GM21786 (cell line): ENCODE data around the gene RRAGC.

Source experiments
- ATAC-seq: cut with Tn5 transposase; IDR thresholded peaks from one replicate; pipeline ENCODE4 v1.9.1; 2021; ENCODE audit not compliant: unreplicated experiment

Gene RRAGC

GRCh38 chr1:38859561-38860453 lies at the start of gene RRAGC:
Gene RRAGC (minus strand): TSS chr1:38859772. CDS start chr1:38859646, 126 bp downstream.
- ATAC-seq: peak; percentile 90

GRCh38 chr1:38908821-38909220 lies 49.2 kb upstream of the RRAGC start:
- ATAC-seq: no peak

- ATAC-seq: no peak
Observed at GRCh38 chr1:38905985-38906384, 46.4 kb upstream of the RRAGC start.

- ATAC-seq: no peak
Observed at GRCh38 chr1:38899560-38899959, 40.0 kb upstream of the RRAGC start.

GRCh38 chr1:38898653-38899230 lies 39.2 kb upstream of the RRAGC start:
- ATAC-seq: no peak

GRCh38 chr1:38896169-38896568 lies 36.6 kb upstream of the RRAGC start:
- ATAC-seq: no peak

- no peak for ATAC-seq
Observed at GRCh38 chr1:38892976-38893375, 33.4 kb upstream of the RRAGC start.

GRCh38 chr1:38891753-38892152 lies 32.2 kb upstream of the RRAGC start:
- ATAC-seq: no peak

GRCh38 chr1:38889589-38889988 lies 30.0 kb upstream of the RRAGC start:
- no peak for ATAC-seq

GRCh38 chr1:38888423-38889333 lies 29.1 kb upstream of the RRAGC start:
- ATAC-seq: no peak

GRCh38 chr1:38885092-38885491 lies 25.5 kb upstream of the RRAGC start:
- ATAC-seq: no peak

GRCh38 chr1:38881487-38881886 lies 21.9 kb upstream of the RRAGC start, which contains the start of gene GJA9:
Gene GJA9 (minus strand): TSS chr1:38881587. CDS start chr1:38876098, 5,489 bp downstream.
- no peak for ATAC-seq

- no peak for ATAC-seq
Observed at GRCh38 chr1:38875811-38876210, 16.2 kb upstream of the RRAGC start.

GRCh38 chr1:38873027-38873969 lies 13.7 kb upstream of the RRAGC start, which contains the start of gene MYCBP:
Gene MYCBP (minus strand): TSS chr1:38873348. CDS start chr1:38873305, 43 bp downstream.
- peak; percentile 97 for ATAC-seq

GRCh38 chr1:38872401-38873026 lies 12.9 kb upstream of the RRAGC start:
- peak; percentile 21 for ATAC-seq

GRCh38 chr1:38870996-38871395 lies 11.4 kb upstream of the RRAGC start:
- ATAC-seq: no peak

GRCh38 chr1:38867208-38867607 lies 7.6 kb upstream of the RRAGC start:
- ATAC-seq: no peak

- ATAC-seq: no peak
Observed at GRCh38 chr1:38865112-38865715, 5.6 kb upstream of the RRAGC start.

- ATAC-seq: no peak
Observed at GRCh38 chr1:38860454-38860795, 853 bp upstream of the RRAGC start.
